K562 (cell line): Measurements from ENCODE around the gene SEPTIN1. TPM values are rescaled to one million over a fixed set of nuclear protein-coding genes. Genes with fewer than 3 reads are reported as not detected.

Experiments used
- AFF1 ChIP-seq, 2 experiments: fragments of 450-650 bp; IDR thresholded peaks; 2 replicates each; pipeline ENCODE4 v1.6.1; 2018; ENCODE audit warnings: mild to moderate bottlenecking in 2 of 2, low read depth in 1 of 2; ENCODE audit not compliant: partially characterized antibody in 2 of 2
- ARID1B ChIP-seq: fragments of 450-650 bp; IDR thresholded peaks from 2 replicates; pipeline ENCODE4 v1.6.1; 2016; ENCODE audit warnings: antibody characterized with exemption, mild to moderate bottlenecking, inconsistent platforms
- BCOR ChIP-seq: fragments of 450-650 bp; IDR thresholded peaks from 2 replicates; pipeline ENCODE4 v1.6.1; 2016
- ESRRB ChIP-seq: fragments of 250-450 bp; sonication (Bioruptor Pico); IDR thresholded peaks from 2 replicates; pipeline ENCODE4 v1.5.0; 2020; ENCODE audit warnings: mild to moderate bottlenecking, moderate library complexity, borderline replicate concordance
- FOXP1 ChIP-seq: sonication (generic); formaldehyde crosslinking; IDR thresholded peaks from 2 replicates; pipeline ENCODE4 v1.8.0; 2022; ENCODE audit warnings: mild to moderate bottlenecking, missing genetic modification reagents
- HDAC3 ChIP-seq: fragments of 450-650 bp; IDR thresholded peaks from 2 replicates; pipeline ENCODE4 v1.6.1; 2018; ENCODE audit warnings: borderline replicate concordance, mild to moderate bottlenecking, moderate library complexity; ENCODE audit not compliant: partially characterized antibody
- MAFF ChIP-seq: IDR thresholded peaks from 2 replicates; pipeline ENCODE4 v1.6.1; 2012; ENCODE audit warnings: low read length, improper control_type of control experiment
- MTA3 ChIP-seq: fragments of 450-650 bp; formaldehyde crosslinking; IDR thresholded peaks from 2 replicates; pipeline ENCODE4 v1.6.1; 2017; ENCODE audit warnings: mild to moderate bottlenecking, borderline replicate concordance
- MTF1 ChIP-seq: fragments of 250-450 bp; sonication (Bioruptor Pico); IDR thresholded peaks from 2 replicates; pipeline ENCODE4 v1.9.0; 2021; ENCODE audit warnings: moderate library complexity, mild to moderate bottlenecking, inconsistent platforms, borderline replicate concordance
- NR0B1 ChIP-seq: fragments of 450-650 bp; IDR thresholded peaks from one replicate; pipeline ENCODE4 v1.6.1; 2018; ENCODE audit warnings: mild to moderate bottlenecking, moderate library complexity; ENCODE audit not compliant: partially characterized antibody
- PHB ChIP-seq: fragments of 250-450 bp; sonication (Bioruptor Pico); IDR thresholded peaks from 2 replicates; pipeline ENCODE4 v1.5.0; 2021
- RREB1 ChIP-seq: fragments of 250-450 bp; sonication (Bioruptor Pico); IDR thresholded peaks from 2 replicates; pipeline ENCODE4 v1.4.0; 2020
- SMC3 ChIP-seq: conservative IDR thresholded peaks from 2 replicates; pipeline ENCODE4 v1.6.1; 2011; ENCODE audit warnings: low read depth, low read length, improper control_type of control experiment; ENCODE audit not compliant: insufficient read depth
- ZNF212 ChIP-seq: fragments of 450-650 bp; formaldehyde crosslinking; IDR thresholded peaks from 2 replicates; pipeline ENCODE4 v1.4.0; 2020; ENCODE audit warnings: mild to moderate bottlenecking
- polyA plus RNA-seq, 8 experiments: library from polyadenylated mRNA; depleted of rRNA in 4 of 8; stranded (reverse) in 5 of 8; unstranded in 3 of 8; fragments of >200 nt; fragmentation: Nextera tagmentation in 2 of 8; fragmentation: Illumina TruSeq in 1 of 8; extraction: Ambion mirVana in 2 of 8; extraction: Trizol in 1 of 8; gene quantifications; 2 replicates each; pipeline versions ENCODE4 v1.2.1 to v1.2.3, GENCODE V29; 2011 to 2014; ENCODE audit warnings: inconsistent platforms in 1 of 8, missing spikeins in 1 of 8
- total RNA-seq, 7 experiments: library from RNA; depleted of rRNA in 6 of 7; stranded (reverse); fragments of >200 nt in 6 of 7; fragmentation: Illumina TruSeq in 2 of 7; extraction: Trizol in 2 of 7; gene quantifications; 2 replicates each; pipeline versions ENCODE4 v1.2.1 to v1.2.3, GENCODE V29; 2011 to 2021; ENCODE audit warnings: low replicate concordance in 1 of 7
- TF ChIP-seq, protein P1 (sequence below): fragments of 450-650 bp; IDR thresholded peaks from 2 replicates; pipeline ENCODE4 v1.6.1; 2016

The SEPTIN1 gene
- total and polyA plus RNA-seq, 9 of the 15 experiments (the other 6 are each of a cell fraction or from before 2014, with no cell fraction given), result 0.23 to 5.6 (median 1.7) TPM; not detected in 1

- TF ChIP-seq FOXP1, result 0 out of 2 replicates have a peak, but pooled peaks have one; percentile 10
- peak; percentile 48 to 55 for TF ChIP-seq AFF1 (IDR thresholded peaks at IDR 0.05; ENCODE audit: low read depth in 1 of 2, partially characterized antibody in 2 of 2)
- no peak for TF ChIP-seq MTF1
- TF ChIP-seq MAFF, result no peak
- TF ChIP-seq HDAC3, result no peak
- TF ChIP-seq NR0B1, result no peak
- TF ChIP-seq ZNF212 (CRISPR knock-in tag), result no peak
- no peak for TF ChIP-seq ESRRB
- TF ChIP-seq PHB (CRISPR knock-in tag), result no peak
- no peak for TF ChIP-seq ARID1B
- no peak for TF ChIP-seq RREB1
- TF ChIP-seq SMC3, result no peak
- no peak for TF ChIP-seq BCOR
- TF ChIP-seq MTA3, result no peak
- TF ChIP-seq, protein P1, sequence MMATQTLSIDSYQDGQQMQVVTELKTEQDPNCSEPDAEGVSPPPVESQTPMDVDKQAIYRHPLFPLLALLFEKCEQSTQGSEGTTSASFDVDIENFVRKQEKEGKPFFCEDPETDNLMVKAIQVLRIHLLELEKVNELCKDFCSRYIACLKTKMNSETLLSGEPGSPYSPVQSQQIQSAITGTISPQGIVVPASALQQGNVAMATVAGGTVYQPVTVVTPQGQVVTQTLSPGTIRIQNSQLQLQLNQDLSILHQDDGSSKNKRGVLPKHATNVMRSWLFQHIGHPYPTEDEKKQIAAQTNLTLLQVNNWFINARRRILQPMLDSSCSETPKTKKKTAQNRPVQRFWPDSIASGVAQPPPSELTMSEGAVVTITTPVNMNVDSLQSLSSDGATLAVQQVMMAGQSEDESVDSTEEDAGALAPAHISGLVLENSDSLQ, result 0 out of 2 replicates have a peak, but pooled peaks have one; percentile 6
Measured at GRCh38 chr16:30430428-30430970, 48.1 kb upstream of the SEPTIN1 start (continued).
